Neural crest cell (in vitro differentiated cells): ENCODE data around the gene EVC. TPM values are rescaled to one million over a fixed set of nuclear protein-coding genes. Genes with fewer than 3 reads are reported as not detected.

Source experiments
- DNase-seq: peaks from one replicate; pipeline ENCODE4 v3.0.0; 2021; ENCODE audit warnings: low read depth, mixed read lengths, low spot score
- H3K27ac Mint-ChIP-seq: one replicate; pipeline ENCODE4 v1.8.0; 2021; ENCODE audit warnings: mild to moderate bottlenecking, mixed read lengths; ENCODE audit not compliant: unreplicated experiment
- H3K27me3 Mint-ChIP-seq: 2 replicates; pipeline ENCODE4 v1.8.0; 2021; ENCODE audit warnings: low read depth, mild to moderate bottlenecking, mixed read lengths
- H3K36me3 Mint-ChIP-seq: 2 replicates; pipeline ENCODE4 v1.8.0; 2021; ENCODE audit warnings: low read depth, mild to moderate bottlenecking, mixed read lengths
- H3K4me1 Mint-ChIP-seq: 2 replicates; pipeline ENCODE4 v1.8.0; 2021; ENCODE audit warnings: mixed read lengths
- H3K4me3 Mint-ChIP-seq: one replicate; pipeline ENCODE4 v1.8.0; 2021; ENCODE audit warnings: mild to moderate bottlenecking, mixed read lengths
- H3K9me3 Mint-ChIP-seq: 2 replicates; pipeline ENCODE4 v1.8.0; 2021; ENCODE audit warnings: mixed read lengths
- CTCF ChIP-seq: fragments of 200-600 bp; sonication (generic); conservative IDR thresholded peaks from 2 replicates; pipeline ENCODE4 v1.5.0; 2021; ENCODE audit warnings: antibody characterized with exemption, mild to moderate bottlenecking
- total RNA-seq: library from RNA; stranded (reverse); gene quantifications from 2 replicates; pipeline ENCODE4 v1.2.1, GENCODE V29; 2021

Gene EVC
- total RNA-seq, 1 donor from 2014 or later, result 24.4 TPM

- H3K27ac Mint-ChIP-seq, result no peak overlapping the region
- no peak for TF ChIP-seq CTCF
- DNase-seq, result no peak
- no peak overlapping the region for H3K4me3 Mint-ChIP-seq
- H3K36me3 Mint-ChIP-seq, result peaks cover 20% of the 10 kb centered on the region
- no peaks in the 10 kb centered on the region for H3K27me3 Mint-ChIP-seq
- no peaks in the 10 kb centered on the region for H3K9me3 Mint-ChIP-seq
- H3K4me1 Mint-ChIP-seq, result no peaks in the 10 kb centered on the region
These were observed 146.2 kb downstream of the EVC start for GRCh38 chr4:5857199-5857598.

DNA sequence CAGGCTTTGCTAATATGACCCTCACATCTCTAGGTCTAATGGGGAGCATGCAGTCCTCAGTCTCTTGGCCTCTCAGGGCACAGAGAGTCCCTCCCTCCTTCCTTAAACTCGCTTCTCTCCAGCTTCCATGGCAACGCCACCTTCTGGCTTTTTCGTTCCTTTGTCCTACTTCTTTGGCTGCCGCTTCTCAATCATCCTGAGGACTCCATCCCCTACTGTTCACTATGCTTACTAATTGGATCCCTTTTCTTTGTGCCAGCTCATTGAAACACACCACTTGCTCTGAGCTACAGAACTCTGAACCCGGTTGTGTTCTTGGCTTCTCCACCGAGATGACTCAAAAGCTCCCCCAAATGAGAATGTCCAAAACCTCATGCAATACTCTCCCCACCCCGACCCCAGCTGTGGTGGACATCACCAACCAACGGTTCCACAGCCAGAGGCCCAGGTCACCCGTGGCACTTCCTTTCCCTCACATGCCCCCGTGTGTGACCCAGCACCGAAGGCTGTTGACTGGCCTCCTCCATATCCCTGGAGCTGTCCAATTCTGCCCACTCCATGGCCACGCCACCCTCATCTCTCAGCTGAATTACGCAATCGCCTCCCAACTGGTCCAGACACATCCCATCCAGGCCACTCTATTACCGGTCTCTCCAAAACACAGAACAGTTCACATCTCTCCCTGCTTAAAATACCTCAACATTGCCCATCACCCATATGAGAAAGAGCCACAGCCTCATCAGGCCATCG, 147.2 kb downstream of the EVC start:
- no peaks in the 10 kb centered on the region for H3K9me3 Mint-ChIP-seq
- no peak overlapping the region for H3K27ac Mint-ChIP-seq
- no peaks in the 10 kb centered on the region for H3K27me3 Mint-ChIP-seq
- DNase-seq, result no peak
- no peak for TF ChIP-seq CTCF
- H3K4me1 Mint-ChIP-seq, result no peaks in the 10 kb centered on the region
- peaks cover 17% of the 10 kb centered on the region for H3K36me3 Mint-ChIP-seq
- H3K4me3 Mint-ChIP-seq, result no peak overlapping the region

GRCh38 chr4:5863461-5864113, 152.6 kb downstream of the EVC start:
- Mint-ChIP-seq H3K4me3 (no peak overlapping the region), H3K36me3 (peaks cover 18% of the 10 kb centered on the region), H3K27ac (no peak overlapping the region), H3K9me3 (no peaks in the 10 kb centered on the region), H3K27me3 (no peaks in the 10 kb centered on the region), H3K4me1 (peaks cover 7% of the 10 kb centered on the region)
- no peak for DNase-seq
- TF ChIP-seq CTCF, result no peak

Other genes starting within 250 kb of the EVC start
- 6.4 and 7.2 TPM in 2 replicates for gene EVC2, start 2.6 kb upstream of the EVC start, total RNA-seq
- 245 and 251 TPM in 2 replicates for gene CRMP1, start 181.9 kb downstream of the EVC start, total RNA-seq